Smooth muscle cell (in vitro differentiated cells): ENCODE data around the gene ZMYND19. TPM values are rescaled to one million over a fixed set of nuclear protein-coding genes. Genes with fewer than 3 reads are reported as not detected.

Experiments used
- DNase-seq: peaks from one replicate; lab custom pipeline; 2025; ENCODE audit not compliant: unreplicated experiment; lab: John Stamatoyannopoulos, UW
- H2AFZ ChIP-seq: fragments of 200-600 bp; sonication (generic); 2 replicates; pipeline ENCODE4 v1.6.0; 2016; ENCODE audit warnings: antibody characterized with exemption, low read depth, mild to moderate bottlenecking
- H3F3A ChIP-seq: fragments of 200-600 bp; sonication (generic); 2 replicates; pipeline ENCODE4 v1.6.0; 2017; ENCODE audit warnings: antibody characterized with exemption, low read depth
- H3K27ac ChIP-seq: fragments of 200-600 bp; sonication (generic); 2 replicates; pipeline ENCODE4 v1.5.1; 2016; ENCODE audit warnings: low read depth, mild to moderate bottlenecking
- H3K27me3 ChIP-seq: fragments of 200-600 bp; sonication (generic); 2 replicates; pipeline ENCODE4 v1.6.1; 2016; ENCODE audit warnings: low read depth, mild to moderate bottlenecking
- H3K36me3 ChIP-seq: fragments of 200-600 bp; sonication (generic); 2 replicates; pipeline ENCODE4 v1.5.1; 2016; ENCODE audit warnings: low read depth
- H3K4me1 ChIP-seq: fragments of 200-600 bp; sonication (generic); 2 replicates; pipeline ENCODE4 v1.5.1; 2016; ENCODE audit warnings: low read depth
- H3K4me2 ChIP-seq: fragments of 200-600 bp; sonication (generic); 2 replicates; pipeline ENCODE4 v1.6.0; 2016; ENCODE audit warnings: mild to moderate bottlenecking
- H3K4me3 ChIP-seq: fragments of 200-600 bp; sonication (generic); 2 replicates; pipeline ENCODE4 v1.5.1; 2016; ENCODE audit warnings: mild to moderate bottlenecking
- H3K79me2 ChIP-seq: fragments of 200-600 bp; sonication (generic); 2 replicates; pipeline ENCODE4 v1.6.0; 2016; ENCODE audit warnings: low read depth, mild to moderate bottlenecking
- H3K9ac ChIP-seq: fragments of 200-600 bp; sonication (generic); 2 replicates; pipeline ENCODE4 v1.6.0; 2016; ENCODE audit warnings: low read depth
- H3K9me3 ChIP-seq: fragments of 200-600 bp; sonication (generic); replicated peaks from 2 replicates; pipeline ENCODE4 v1.5.1; 2016; ENCODE audit warnings: low read depth
- H4K20me1 ChIP-seq: fragments of 200-600 bp; sonication (generic); 2 replicates; pipeline ENCODE4 v1.6.0; 2016; ENCODE audit warnings: low read depth
- WGBS: methylation state at CpG from one replicate; pipeline ENCODE4 v1.1.7; 2016; ENCODE audit warnings: low lambda C conversion rate; 5-methylcytosine and 5-hydroxymethylcytosine counted together
- polyA plus RNA-seq: library from polyadenylated mRNA; unstranded; fragments of >200 nt; fragmentation: Nextera tagmentation; extraction: Ambion mirVana; gene quantifications from 2 replicates; pipeline ENCODE4 v1.2.1, GENCODE V29; 2016
- total RNA-seq: library from RNA; depleted of rRNA; stranded (reverse); fragments of >200 nt; gene quantifications from 2 replicates; pipeline ENCODE4 v1.2.3, GENCODE V29; 2014
- TF ChIP-seq, protein P1 (sequence below): fragments of 200-600 bp; sonication (generic); IDR thresholded peaks from 2 replicates; pipeline ENCODE4 v1.5.1; 2017; ENCODE audit warnings: borderline replicate concordance, mild to moderate bottlenecking, antibody characterized with exemption; ENCODE audit not compliant: insufficient read depth, poor library complexity, severe bottlenecking

ZMYND19 gene
- total and polyA plus RNA-seq, 2 experiments from 2014 or later = 16.6 to 37.8 TPM

- no peak for DNase-seq
- H3K4me1 ChIP-seq = peaks cover 6% of the 10 kb centered on the region
- H3F3A ChIP-seq = peaks cover 11% of the 10 kb centered on the region
- no peak overlapping the region for H3K27ac ChIP-seq
- H2AFZ ChIP-seq = no peak overlapping the region
- no peaks in the 10 kb centered on the region for H3K9me3 ChIP-seq
- no peaks in the 10 kb centered on the region for H3K79me2 ChIP-seq
- H3K4me3 ChIP-seq = no peak overlapping the region
- 91% methylated on average over 23 of the region's 23 CpGs for WGBS
- H3K4me2 ChIP-seq = no peak overlapping the region
- no peaks in the 10 kb centered on the region for H3K27me3 ChIP-seq
- no peaks in the 10 kb centered on the region for H3K36me3 ChIP-seq
- no peaks in the 10 kb centered on the region for H4K20me1 ChIP-seq
- no peak overlapping the region for H3K9ac ChIP-seq
- TF ChIP-seq, protein P1, sequence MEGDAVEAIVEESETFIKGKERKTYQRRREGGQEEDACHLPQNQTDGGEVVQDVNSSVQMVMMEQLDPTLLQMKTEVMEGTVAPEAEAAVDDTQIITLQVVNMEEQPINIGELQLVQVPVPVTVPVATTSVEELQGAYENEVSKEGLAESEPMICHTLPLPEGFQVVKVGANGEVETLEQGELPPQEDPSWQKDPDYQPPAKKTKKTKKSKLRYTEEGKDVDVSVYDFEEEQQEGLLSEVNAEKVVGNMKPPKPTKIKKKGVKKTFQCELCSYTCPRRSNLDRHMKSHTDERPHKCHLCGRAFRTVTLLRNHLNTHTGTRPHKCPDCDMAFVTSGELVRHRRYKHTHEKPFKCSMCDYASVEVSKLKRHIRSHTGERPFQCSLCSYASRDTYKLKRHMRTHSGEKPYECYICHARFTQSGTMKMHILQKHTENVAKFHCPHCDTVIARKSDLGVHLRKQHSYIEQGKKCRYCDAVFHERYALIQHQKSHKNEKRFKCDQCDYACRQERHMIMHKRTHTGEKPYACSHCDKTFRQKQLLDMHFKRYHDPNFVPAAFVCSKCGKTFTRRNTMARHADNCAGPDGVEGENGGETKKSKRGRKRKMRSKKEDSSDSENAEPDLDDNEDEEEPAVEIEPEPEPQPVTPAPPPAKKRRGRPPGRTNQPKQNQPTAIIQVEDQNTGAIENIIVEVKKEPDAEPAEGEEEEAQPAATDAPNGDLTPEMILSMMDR = no peak
These were observed 42.4 kb downstream of the ZMYND19 start for GRCh38 chr9:137547687-137548543.

DNA sequence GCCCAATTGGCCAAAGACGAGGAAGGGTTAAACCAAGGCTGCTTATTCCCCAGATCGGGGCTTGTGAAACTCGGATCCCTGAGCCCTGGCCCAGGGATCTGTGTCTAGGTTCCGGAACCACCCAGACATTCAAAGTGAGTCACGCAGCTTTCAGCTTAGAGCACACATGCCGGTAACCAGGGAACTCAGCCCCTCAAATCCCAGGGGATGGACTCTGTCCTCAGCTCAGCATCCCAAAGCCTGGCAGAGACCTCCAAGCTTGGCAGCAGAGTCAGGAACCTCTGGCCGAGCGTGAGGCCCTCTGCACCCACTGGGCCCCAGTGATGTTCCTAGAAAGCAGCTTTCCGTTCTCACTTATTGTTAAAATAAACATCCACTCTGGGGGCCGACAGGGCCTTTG is 45.2 kb downstream of the ZMYND19 start:
- no peak for DNase-seq
- Histone ChIP-seq H4K20me1 (no peaks in the 10 kb centered on the region), H3K9ac (peak overlapping the region; percentile 67)

GRCh38 chr9:137544176-137544760 is 46.0 kb downstream of the ZMYND19 start:
- Histone ChIP-seq H3K4me1 (peaks cover 3% of the 10 kb centered on the region), H2AFZ (no peak overlapping the region), H3K36me3 (no peaks in the 10 kb centered on the region), H3F3A (no peaks in the 10 kb centered on the region), H4K20me1 (no peaks in the 10 kb centered on the region), H3K9me3 (no peaks in the 10 kb centered on the region), H3K4me3 (no peak overlapping the region), H3K27ac (peak overlapping the region; percentile 96), H3K27me3 (no peaks in the 10 kb centered on the region), H3K79me2 (no peaks in the 10 kb centered on the region), H3K4me2 (peak overlapping the region; percentile 45), H3K9ac (peak overlapping the region; percentile 67)
- TF ChIP-seq, protein P1 = no peak
- WGBS = 53% methylated on average over 12 of the region's 12 CpGs
- DNase-seq = no peak

More for the DNA sequence above, 45.2 kb downstream of the ZMYND19 start:
- no peak overlapping the region for H2AFZ ChIP-seq
- peaks cover 4% of the 10 kb centered on the region for H3K4me1 ChIP-seq
- WGBS = 33% methylated on average over 10 of the region's 10 CpGs
- no peaks in the 10 kb centered on the region for H3K36me3 ChIP-seq
- H3K27me3 ChIP-seq = no peaks in the 10 kb centered on the region
- H3K4me3 ChIP-seq = no peak overlapping the region
- TF ChIP-seq, protein P1 = no peak
- H3F3A ChIP-seq = peaks cover 4% of the 10 kb centered on the region
- H3K4me2 ChIP-seq = peak overlapping the region; percentile 45
- peak overlapping the region; percentile 96 for H3K27ac ChIP-seq
- H3K9me3 ChIP-seq = no peaks in the 10 kb centered on the region
- no peaks in the 10 kb centered on the region for H3K79me2 ChIP-seq
